ENCODE results near the gene DCAF15.
A peak's percentile ranks its signal among the peaks of the same experiment; 100 is the strongest.
"Not testable (repeated sequence)": the region's sequence is repeated elsewhere in the genome, so short reads cannot be mapped to it uniquely, and the experiment has no call there.

DCAF15 gene

DNA sequence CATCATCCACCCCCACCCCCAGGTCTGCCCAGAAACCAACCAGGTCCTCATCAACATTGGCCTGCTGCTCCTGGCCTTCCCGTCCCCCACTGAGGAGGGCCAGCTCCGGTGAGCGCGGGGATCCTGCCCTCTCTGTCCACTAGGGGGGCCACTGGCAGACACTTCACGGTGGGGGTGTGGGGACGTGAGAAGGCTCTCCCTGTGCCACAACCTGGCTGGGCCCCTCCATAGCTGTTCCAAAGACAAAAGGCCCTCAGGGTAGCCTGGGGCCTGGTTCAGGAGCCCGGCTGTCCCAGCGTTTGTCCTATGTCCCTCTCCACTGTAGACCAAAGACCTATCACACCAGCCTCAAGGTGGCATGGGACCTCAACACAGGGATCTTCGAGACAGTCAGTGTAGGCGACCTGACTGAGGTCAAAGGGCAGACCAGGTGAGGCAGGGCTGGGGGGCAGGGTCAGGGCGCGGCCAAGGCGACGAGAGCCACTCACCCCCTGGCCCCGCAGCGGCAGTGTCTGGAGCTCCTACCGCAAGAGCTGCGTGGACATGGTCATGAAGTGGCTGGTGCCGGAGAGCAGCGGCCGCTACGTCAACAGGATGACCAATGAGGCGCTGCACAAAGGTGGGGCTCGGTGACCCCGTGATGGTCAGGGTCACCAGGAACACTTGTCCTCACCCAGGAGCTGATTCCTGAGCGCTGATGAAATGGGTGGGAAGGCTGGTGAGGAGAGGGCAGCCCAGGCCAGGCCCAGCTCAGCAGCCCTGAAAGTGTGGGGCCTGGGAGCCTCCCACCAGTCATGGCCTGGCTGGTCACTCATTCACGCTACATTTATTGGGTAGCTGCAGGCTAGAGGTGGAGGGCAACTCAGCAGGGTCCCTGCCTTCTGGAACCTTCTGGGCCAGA, 7.9 kb downstream of the DCAF15 start:
- no peak for DNase-seq (ENCODE audit: low read depth, low spot score)

DNA sequence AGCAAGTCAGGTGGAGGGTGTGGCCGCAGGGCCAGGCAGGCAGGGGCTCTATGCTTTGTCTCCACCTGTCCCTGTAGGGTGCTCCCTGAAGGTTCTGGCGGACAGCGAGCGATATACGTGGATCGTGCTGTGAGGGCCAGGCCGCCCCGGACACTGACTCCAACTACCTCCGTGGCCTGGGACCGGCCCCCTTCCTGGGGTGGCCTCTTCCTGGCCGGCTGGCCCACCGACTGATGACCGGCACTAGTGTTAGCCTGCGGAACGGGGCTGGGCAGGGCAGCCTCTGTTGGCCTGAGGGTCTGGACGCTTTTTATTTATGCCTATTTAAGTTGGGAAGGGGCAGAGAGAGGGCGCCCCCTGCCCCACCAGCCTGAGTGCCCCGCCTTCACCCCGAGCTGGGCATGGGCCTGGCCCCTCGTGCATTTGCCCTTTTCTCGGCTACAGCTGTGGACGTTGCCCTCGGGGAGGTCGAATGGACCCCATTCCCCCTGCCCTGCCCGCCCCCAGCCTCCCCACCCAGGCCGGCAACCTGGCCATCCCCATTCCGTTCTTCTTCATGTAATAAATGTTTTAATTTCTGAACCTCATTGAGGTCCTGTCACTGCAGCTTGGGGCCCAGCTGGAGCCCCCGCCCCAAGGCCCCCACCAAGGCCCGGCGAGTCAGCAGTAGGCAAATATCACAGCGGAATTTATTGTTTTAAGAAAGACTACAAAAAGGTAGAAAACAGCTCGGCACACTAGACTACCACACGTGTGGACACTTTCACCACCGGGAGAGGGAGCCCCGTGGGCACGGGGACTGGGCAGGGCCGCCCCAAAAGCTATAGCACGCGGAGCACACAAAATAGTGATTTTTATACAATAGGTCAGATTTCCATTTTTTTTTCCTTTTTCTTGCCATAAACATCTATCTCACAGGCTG, 8.8 kb downstream of the DCAF15 start:
- no peak for DNase-seq (ENCODE audit: low read depth, low spot score)

DNA sequence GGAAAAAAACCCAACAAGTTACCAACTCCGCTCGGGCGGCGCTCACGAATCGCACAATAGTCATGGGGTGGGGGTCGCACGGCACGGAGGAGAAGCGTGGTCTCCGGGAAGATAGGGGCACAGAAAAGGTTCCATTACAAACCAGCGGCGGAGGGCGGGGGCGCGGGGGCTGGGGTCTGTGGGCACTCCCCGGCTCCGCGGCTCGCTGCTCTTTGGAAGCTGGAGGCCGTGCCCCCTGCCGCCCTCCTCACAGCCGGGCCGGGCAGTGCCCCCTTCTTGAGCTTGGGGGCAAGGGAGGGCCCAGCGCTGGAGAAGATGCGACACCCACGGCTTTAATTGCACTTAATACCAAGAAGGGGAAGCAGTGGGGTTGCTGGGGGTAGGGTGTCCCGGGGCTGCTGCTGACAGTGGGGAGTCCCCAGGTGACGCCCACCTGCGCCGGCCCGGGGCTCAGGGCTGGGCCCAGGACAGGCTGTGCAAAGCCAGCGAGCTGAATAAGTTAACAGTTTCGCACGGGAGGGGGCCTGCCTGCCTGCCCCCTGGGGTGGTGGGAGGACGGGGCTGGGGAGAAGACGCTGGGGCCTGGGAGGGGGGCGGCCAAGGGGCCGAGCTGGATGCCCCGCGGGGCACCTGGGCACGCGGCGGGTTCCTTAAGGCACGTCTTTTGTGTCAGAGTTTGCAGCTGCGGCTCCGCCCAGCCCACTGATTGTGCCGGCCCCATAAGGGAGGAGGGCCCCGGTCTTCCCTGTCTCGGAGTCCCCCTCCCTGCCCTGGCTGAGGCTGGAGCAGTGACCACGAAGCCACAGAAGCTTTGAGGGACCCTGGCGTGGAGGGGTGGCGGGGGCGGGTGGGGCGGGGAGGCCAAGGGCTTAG, 9.8 kb downstream of the DCAF15 start:
- no peak for DNase-seq (ENCODE audit: low read depth, low spot score)

DNA sequence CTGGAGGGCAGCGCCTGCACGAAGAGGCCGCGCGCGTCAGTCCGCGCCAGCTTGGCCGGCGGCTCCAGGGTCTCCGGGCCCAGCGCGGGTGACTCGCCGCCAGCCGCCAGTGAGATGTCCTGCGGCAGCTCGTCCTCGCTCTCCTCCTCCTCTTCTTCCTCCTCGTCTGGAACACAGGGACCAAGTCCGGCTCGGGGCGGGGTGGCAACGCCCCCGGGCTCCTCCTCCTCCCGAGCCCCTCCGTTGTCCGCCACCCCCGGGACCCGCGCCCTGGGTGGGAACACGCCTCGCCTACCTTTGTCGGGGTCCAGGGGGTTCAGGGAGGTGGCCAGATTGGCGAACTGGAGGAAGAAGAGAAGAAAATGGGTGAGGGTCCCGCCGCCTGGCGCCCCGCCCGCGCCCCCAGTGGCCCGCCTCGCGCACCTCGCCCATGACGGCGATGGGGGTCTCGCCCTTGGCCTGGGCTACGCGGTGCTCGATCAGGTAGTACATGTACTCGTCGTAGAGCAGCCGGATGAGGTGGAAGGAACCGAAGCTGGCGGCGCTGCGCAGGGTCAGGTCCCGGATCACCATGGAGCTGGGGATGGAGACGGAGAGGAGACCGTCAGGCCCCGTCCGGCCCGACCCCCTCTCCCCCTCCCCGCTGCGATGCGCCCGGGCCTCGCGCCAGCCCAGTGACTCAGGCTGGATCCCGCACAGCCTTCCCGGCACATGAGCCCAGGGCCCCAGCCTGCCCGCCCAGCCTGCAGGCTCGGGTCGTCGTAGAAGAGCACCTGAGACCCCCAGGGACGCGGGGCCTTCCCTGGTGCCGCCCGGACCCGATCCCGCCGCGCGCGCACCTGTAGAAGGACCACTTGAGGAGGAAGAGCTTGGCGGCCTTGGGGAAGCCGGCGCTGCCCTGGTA, 10.6 kb downstream of the DCAF15 start:
- DNase-seq (ENCODE audit: low read depth, low spot score): no peak

DNA sequence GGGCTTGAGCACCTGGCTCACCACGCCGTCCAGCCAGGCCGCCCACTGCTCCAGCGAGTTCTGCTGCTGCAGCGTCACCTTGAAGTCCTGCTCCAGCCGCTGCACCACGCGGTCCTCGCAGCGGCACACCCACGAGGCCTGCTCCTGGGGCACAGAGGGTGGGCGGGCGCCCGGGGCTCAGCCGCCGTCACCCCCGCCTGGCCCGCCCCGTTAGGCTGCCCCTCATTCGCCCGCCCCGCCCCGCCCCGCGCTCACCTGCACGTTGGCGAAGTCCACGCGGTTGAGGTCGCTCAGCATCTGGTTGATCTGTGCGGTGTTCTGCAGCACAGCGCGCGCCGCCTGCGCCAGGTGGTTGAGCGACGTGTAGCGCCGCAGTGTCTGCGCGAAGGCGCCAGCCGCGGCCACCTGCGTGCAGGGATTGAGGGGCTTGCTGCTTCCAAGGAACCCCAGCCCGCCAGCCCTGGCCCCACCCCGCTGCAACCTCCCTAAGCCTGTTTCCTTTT, 11.3 kb downstream of the DCAF15 start:
- DNase-seq (ENCODE audit: low read depth, low spot score): no peak

DNA sequence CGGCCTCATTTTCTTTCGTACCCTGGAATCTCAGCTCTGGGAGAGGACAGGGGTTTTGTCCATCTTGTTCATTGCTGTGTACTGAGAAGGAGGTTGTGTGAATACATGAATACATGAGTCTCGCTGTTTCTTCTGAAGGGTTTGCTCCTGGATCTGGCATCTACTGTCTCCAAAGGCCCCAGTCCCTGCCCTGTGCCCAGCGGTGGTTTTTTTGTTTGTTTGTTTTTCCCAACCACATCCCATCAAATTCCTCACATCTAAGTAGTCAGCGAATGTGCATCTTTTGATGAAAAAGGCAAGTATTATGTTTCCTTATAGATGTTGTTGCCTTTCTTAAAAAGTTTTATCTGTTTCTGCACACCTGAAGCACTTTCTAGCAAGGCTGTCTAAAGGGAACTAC, 12.5 kb downstream of the DCAF15 start:
- DNase-seq (ENCODE audit: low read depth, low spot score): no peak

DNA sequence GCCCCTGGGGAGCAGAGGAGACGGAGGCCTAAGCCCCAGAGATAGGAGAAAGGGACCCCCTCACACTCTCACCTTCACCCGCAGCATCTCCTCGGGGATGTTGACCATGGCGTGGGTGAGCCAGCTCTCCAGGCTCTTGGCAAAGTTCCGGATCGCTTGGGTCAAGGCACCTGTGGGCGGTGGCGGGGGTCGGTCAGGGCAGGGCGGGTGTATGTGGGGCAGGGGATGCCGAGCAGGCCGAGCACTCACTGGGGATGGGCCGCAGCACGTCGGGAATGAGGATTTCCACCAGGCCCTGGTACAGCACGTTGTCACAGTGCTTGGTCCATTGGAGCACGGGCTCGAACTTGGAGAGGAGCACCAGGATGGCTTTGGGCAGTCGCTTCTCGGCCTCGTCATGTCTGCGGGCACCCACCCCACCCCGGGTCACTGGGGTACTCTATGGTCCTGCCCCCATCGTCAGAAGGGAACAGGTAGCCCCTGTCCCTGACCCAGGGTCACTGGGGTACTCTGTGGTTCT, 13.1 kb downstream of the DCAF15 start:
- no peak for DNase-seq (ENCODE audit: low read depth, low spot score)

DNA sequence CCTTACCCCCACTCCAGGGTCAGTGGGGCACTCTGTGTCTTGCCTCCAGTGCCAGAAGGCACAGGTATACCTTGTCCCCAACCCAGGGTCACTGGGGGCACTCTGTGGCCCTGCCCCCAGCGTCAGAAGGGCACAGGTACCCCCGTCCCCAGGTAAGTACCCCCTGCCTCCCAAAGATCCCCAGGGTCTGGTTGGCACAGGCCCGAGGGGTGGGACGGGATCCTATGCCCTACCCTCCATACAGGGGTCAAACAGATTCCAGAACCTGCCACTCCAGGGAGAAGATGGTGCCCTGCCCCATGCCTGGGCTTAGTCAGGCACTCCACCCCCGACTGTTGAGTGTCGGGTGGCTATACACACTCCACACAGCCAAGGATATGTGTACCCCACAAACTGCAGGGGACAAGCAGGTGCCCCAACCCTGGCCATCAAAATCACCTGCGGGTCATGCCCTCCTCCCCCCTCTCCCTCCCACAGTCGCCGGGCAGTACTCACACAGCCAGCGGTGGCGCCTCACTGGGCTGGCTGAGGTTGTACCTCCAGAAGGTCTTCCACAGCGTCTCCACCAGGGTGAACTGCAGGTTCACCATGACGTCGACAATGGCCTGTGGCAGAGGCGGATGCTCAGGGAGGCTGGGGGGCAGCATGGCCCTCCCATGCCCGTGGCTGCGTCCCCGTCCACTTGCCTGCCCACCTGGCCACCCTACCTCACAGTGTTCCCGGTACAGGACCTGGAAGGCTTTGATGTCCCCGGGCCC, 13.8 kb downstream of the DCAF15 start:
- DNase-seq (ENCODE audit: low read depth, low spot score): no peak

DNA sequence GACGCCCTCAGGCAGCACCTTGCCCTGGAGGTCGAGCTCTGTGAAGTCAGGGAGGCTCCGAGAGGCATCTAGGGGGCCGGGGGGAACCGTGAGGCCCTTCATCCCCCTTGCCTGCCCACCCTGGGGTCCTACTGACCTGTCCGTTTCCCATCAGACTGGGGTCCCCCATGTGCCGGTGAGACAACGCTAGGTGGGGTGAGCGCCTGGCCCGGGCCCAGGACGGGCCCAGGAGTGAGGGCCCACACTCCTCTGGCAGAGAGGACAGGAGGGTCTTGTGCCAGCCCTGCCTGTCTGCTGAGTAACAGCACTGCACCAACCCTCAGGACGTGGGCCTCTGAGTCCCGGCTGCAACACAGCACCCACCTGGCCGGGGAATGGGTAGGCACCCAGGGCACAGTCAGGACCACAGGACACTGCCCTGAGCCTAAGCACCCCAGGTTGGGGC, 14.4 kb downstream of the DCAF15 start:
- DNase-seq (ENCODE audit: low read depth, low spot score): no peak

DNA sequence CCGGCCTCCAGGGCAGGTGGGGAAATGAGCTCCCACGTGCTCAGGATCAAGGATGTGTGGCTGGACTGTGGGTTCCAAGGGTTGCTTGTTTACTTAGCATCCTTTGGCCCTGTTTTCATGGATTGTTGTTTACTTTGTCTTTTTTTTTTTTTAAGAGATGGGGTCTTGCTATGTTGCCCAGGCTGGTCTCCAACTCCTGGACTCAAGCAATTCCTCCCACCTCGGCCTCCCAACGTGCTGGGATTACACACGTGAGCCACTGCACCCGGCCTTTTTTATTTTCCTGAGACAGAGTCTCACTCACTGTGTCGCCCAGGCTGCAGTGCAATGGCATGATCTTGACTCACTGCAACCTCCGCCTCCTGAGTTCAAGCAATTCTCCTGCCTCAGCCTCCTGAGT, 14.9 kb downstream of the DCAF15 start:
- DNase-seq (ENCODE audit: low read depth, low spot score): not testable (repeated sequence)

DNA sequence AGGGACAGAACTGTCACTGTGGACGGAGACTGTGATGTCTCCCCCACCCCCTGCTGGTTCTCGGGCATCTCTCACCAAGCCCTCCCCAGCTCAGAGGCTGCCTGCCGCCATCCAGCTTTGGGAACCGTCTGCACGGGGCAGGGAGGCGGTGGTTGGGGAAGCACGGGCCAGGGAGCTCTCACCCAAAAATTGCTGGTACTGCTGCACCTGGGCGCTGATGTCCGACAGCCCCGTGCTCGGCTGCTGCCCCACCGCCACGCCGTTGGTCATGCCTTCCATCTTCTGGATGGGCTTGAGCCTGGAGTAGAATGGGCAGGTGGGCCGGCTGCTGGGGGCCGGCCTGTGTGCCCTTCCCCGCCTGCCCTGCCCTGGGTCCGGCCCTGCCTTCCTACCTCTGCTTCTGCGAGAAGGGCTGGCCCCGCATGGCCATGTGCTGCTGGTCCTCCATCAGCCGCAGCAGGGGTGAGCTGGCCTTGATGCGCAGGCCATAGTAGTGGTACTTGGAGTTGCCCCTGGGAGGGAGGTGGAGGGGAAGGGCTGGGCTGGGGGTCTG, 16.1 kb downstream of the DCAF15 start:
- no peak for DNase-seq (ENCODE audit: low read depth, low spot score)

DNA sequence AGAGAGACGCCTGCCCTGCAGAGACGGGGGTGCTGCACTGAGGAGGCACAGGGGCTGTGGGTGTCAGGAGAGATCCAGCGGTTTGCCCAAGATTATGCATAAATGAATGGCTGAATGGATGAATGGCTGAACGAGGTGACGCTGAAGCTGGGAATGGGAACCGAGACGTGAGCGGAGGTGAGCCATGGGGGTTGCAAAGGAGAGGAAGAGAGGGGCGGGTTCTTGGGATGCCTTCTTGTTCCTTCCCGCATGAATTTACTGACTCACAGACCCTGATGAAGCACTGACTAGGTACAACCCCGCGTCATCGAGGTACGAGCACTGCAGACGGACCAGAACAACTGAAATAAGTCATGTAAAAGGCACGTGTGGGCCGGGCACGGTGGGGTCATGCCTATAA, 16.7 kb downstream of the DCAF15 start:
- no peak for DNase-seq (ENCODE audit: low read depth, low spot score)

DNA sequence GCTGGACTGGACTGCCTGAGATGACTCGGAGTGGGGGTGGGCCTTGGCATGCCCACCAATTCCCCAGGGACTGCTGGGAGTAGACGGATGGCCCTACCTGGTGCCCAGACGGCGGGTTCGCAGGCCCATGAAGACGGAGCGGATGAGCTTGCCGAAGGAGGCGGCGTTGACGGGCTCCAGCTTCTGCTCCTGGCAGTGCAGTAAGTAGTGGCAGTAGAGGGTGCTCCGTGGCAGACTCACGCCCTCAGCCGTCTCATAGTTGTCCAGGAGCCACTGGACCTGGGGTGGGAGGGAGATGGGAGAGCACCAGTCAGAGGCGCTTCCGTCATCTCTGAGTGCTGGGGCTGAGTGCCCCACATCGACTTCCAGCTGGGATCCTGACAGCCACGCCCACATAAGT, 17.6 kb downstream of the DCAF15 start:
- DNase-seq (ENCODE audit: low read depth, low spot score): no peak

DNA sequence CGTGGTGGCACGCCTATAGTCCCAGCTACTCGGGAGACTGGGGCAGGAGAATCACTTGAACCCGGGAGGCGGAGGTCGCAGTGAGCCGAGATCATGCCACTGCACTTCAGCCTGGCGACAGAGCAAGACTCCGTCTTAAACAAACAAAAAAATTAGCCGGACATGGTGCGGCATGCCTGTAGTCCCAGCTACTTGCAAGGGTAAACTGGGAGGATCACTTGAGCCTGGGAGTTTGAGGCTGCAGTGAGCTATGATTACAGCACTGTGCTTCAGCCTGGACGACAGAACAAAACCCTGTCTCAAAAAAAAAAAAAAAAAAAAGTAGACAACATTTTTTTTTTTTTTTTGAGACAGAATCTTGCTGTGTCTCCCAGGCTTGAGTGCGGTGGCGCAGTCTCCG, 19.6 kb downstream of the DCAF15 start:
- DNase-seq (ENCODE audit: low read depth, low spot score): not testable (repeated sequence)

DNA sequence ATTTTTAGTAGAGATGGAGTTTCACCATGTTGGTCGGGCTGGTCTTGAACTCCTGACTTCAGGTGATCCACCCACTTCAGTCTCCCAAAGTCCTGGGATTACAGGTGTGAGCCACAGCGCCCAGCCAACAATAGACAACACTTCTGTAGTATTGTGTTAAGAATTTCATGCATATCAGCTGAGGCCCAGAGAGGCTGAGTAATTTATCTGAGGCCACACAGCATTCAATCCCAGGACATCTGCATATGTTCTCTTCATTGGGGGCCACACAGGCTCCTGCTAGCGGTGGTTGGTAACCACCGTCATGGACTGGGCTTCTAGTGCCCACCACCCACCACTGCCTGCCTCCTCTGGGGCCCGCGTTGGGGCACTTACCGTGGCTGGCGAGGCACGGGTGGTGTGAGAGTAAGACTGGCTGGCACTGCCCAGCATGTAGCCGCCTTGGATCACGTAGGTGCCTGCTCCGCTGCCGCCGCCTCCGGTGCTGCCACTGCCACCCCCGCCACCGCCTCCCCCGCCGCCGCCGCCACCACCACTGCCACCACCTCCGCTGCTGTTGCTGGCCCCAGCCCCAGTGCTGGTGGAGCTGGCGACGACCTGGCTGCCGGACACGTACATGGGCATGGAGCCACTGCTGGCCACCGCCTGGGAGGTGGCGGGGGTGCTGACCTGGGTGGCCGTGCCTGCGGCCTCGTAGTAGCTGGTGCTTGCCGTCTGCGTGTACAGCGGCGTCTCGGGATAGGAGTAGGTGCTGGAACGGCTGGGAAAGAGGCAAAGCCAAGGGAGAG, 20.3 kb downstream of the DCAF15 start:
- DNase-seq (ENCODE audit: low read depth, low spot score): no peak

DNA sequence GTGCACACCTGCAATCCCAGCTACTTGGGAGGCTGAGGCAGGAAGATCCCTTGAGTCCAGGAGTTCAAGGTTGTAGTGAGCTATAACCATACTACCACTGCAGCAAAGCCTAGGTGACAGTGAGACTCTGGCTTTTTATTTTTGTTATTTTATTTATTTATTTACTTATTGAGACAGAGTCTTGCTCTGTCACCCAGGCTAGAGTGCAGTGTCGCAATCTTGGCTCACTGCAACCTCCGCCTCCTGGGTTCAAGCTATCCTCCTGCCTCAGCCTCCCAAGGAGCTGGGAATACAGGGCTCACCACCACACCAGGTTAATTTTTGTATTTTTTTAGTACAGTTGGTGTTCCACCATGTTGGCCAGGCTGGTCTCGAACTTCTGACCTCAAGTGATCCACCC, 21.2 kb downstream of the DCAF15 start:
- not testable (repeated sequence) for DNase-seq (ENCODE audit: low read depth, low spot score)

DNA sequence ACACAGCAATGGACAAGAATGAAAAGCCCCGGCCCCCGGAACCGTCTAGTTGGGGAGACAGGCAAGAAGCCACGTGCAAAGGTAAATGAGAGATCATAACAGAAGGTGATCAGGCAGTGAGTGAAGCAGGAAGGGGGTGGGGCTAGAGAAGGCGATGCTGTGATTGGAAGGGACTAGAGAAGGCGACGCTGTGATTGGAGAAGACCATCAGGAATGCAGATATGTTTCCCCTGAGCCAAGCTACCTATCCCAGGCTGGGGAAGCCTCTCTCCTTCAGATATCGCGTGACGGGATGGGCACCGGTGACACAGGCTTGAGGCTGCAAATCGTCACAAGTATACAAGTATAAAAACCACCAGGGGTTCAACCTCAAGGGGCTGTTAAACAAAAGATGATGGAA, 21.8 kb downstream of the DCAF15 start:
- peak; percentile 92 for DNase-seq (ENCODE audit: low read depth, low spot score)

DNA sequence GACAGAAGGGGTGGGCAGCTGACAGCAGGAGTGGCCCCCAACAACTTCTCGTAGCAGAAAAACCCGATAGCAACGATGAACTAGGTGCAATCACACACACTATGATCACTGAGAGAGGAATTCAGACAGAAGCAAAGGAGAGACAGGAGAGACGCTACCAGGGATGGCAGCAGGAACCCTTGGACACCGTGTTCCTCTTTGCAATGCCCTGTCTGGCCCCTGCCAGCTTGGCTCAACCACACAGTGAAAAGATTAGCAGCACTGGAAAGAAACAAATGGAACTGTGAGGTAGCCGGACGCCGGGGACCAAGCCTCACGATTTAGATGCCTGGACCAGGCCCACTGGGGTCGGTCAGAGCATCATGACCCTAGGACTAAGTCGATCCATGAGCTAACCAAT, 23.6 kb downstream of the DCAF15 start:
- no peak for DNase-seq (ENCODE audit: low read depth, low spot score)

All from iPS DF 19.7 (cell line).